ENCODE data around the gene CACFD1.

DNA sequence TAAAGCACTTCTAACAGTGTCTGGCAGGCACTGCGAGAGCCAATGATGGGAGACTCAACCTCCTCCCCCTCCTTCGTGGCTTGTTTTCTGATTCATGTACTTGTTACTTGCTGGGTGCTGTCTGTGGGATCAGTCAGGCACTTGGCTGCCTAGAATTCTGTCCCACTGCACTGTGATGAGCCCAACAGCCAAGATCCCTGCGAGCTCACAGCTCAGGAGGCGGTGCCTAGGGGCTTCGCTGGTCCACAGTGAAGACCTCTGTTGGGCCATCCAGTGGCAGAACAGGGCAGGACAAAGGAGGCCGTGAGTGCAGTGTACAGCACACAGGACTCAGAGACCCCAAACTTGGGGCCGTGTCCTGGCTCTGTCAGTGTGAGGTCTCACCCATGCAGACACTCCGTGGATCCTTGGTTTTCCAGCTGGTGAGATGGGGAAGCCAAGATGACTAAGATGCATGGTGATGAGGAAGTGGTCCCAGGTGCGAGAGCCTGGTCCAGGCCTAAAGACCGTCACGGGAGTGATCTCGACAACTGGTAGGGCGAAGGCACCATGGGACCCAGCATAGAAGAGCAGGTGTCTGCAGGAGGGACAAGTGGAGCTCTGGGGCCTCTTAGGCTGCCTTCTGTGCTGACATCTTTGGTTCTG, 45.5 kb downstream of the CACFD1 start:
- TF ChIP-seq, protein P1, sequence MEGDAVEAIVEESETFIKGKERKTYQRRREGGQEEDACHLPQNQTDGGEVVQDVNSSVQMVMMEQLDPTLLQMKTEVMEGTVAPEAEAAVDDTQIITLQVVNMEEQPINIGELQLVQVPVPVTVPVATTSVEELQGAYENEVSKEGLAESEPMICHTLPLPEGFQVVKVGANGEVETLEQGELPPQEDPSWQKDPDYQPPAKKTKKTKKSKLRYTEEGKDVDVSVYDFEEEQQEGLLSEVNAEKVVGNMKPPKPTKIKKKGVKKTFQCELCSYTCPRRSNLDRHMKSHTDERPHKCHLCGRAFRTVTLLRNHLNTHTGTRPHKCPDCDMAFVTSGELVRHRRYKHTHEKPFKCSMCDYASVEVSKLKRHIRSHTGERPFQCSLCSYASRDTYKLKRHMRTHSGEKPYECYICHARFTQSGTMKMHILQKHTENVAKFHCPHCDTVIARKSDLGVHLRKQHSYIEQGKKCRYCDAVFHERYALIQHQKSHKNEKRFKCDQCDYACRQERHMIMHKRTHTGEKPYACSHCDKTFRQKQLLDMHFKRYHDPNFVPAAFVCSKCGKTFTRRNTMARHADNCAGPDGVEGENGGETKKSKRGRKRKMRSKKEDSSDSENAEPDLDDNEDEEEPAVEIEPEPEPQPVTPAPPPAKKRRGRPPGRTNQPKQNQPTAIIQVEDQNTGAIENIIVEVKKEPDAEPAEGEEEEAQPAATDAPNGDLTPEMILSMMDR (IDR thresholded peaks at IDR 0.05): no peak
- no peak for TF ChIP-seq POLR2A (IDR thresholded peaks at IDR 0.05)

Data from Peyer's patch (tissue), 4 donors.